Umbilical cord (tissue), 2 donors: ENCODE measurements around the gene IPMK. TPM values are rescaled to one million over a fixed set of nuclear protein-coding genes. Genes with fewer than 3 reads are reported as not detected.
"Not testable (repeated sequence)": the region's sequence is repeated elsewhere in the genome, so short reads cannot be mapped to it uniquely, and the experiment has no call there.

Source experiments
- DNase-seq: peaks from one replicate; pipeline ENCODE4 v3.0.0-alpha.2; 2015; ENCODE audit warnings: low spot score
- total RNA-seq: library from RNA; depleted of rRNA; stranded (reverse); fragments of >200 nt; gene quantifications from one replicate; pipeline ENCODE4 v1.2.3, GENCODE V29; 2014; ENCODE audit warnings: low replicate concordance; ENCODE audit not compliant: insufficient read depth

The IPMK gene
- total RNA-seq, 1 donor from 2014 or later, result 8.9 TPM

DNA sequence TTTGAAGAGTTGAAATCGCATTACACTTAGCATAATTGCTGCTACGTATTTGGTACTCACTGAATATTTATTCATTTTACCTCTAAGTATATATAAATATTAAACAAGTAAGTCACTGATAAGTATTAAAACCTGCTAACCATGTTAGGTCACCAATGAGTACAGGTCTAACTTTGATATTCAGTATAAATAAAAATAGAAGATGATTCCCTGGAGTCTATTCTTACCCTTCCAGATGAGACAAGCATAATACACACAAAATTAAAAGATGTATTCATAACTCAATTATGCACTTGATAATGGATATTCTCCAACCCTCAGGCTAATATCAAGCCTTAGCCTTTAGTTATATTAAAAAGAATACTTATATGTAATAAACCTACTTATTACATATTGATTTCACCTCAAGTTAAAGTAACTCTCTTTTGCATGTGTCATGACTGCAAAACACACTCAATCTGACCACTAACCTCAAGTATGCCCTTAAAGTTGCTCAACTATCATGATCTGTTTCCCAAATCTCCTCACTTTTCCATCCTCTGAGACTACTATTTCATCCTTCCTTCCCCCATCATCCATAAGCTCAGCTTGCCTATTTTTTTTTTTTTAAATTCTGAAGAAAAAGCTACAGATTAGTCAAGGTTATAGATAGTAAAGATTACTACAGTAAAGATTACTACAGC, 46.8 kb downstream of the IPMK start:
- no peak for DNase-seq

DNA sequence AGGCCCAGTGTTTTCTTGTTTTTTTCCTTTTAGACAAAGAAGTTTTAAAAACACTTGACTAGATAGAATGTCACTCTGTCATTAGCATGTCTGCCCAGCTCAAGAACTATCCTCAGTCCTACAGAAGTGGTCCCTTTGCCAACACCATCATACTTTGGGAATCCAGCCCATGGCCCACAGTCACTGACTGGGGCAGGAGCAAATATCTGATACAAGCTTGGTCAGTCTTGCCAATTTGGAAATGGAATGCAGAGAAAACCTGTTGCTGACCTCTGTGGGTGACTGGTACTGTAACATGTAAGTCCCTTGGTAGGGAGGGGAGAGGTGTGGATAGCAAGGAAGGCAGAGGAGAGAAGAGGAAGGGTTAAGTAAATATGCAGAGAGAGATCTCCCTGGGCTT, 47.8 kb downstream of the IPMK start:
- DNase-seq, result no peak

DNA sequence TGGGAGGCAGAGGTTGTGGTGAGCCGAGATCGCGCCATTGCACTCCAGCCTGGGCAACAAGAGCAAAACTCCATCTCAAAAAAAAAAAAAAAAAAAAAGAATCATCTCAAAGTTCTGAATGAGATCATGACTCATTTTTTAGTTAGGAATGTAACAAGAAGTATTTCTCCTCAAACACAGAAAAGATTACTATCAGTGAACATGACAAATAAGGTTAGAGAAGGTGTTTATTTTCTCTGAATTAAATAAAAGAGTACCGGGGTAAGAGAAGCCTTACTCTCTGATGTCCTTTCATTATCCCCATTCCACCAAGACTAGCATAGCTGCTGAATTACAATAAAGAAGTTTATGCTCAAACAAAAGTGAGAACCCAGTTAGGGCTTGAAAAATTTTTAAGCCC, 50.1 kb downstream of the IPMK start:
- no peak for DNase-seq

DNA sequence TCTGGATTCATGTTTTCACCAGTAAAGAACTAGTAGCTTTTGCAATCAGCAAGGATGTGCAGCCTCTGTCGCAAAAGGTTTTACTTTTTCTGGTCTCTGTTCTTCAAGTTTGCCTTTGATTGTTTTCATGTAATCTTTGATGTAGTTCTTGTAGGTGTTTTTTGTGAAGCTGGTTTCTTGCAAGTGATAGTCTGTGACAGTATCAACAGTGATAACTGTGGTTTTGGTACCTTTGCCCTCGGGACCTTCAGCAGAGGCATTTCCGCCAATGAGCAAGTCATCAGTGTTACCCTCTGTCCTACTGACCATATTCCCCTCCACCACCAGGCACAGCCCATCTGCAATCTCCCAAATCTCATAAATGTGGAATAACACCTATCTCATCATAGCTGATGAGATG, 55.1 kb downstream of the IPMK start:
- no peak for DNase-seq

DNA sequence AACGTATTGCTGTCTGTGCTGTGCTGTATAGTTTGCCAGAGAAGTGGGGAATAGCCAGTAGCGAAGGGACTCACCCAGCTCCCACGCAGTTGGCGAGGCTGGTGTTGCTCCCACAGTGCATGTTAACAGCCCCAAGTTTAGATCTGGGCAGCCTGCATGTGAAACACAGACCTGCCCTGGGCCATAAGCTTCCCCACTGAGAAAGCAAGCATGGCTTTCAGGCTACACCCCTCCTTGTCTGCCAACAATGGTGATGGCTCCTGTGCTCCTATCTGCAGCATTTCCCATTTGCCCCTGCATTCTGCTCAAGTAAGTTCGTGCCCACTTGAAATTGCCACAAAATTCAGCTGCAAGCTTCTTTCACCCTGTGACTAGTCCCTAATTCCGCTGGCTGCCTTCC, 57.5 kb downstream of the IPMK start:
- DNase-seq, result no peak

DNA sequence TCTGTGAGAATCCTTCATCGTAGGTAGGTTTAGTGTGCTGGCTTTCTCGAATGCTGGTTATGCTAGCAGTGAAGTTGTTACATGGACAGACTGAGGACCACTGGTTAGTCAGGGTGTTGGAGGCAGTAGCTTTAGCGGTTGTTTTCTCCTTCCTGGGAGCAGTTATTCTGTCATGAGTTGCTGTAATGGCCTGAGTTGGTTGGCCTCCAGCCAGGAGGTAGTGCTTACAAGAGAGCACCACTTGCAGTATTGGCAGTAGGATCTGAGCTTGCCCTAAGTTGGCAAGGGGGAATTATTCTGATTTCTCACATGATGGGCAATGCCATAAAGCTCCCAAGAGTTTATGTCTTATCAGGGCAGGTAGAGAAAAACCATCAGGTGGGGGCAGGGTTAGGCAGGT, 58.0 kb downstream of the IPMK start:
- no peak for DNase-seq

DNA sequence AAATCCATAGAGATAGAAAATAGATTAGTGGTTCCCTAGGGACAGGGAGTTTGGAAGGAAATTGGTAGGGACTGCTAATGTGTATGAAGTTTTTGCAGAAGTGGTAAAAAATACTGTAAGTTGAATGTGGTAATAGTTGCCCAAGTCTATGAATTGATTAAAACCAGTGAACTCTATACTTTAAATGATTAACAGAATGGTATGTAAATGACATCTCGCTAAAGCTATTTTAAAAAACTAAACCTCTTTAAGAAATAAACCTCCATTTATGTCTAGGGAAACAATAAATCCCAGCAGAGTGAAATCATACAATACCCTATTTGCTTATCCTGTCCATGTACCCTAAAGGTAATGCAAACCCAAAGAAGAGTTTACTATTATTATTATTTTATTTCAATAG, 61.4 kb downstream of the IPMK start:
- DNase-seq, result no peak

DNA sequence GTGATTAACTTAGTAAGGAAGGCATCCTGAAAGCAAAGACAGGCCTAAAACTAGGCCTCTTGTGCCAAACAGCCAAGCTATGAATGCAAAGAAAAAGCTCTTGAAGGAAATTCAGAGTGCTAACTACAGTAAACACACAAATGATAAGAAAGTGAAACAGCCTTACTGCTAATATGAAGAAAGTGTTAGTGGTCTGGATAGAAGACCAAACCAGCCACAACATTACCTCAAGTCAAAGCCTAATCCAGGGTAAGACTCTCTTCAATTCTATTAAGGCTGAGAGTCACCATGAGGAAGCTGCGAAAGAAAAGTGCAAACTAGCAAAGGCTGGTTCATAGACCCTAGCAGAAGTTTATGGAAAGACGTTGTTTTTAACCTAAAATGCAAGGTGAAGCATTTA, 66.0 kb downstream of the IPMK start:
- DNase-seq, result no peak

DNA sequence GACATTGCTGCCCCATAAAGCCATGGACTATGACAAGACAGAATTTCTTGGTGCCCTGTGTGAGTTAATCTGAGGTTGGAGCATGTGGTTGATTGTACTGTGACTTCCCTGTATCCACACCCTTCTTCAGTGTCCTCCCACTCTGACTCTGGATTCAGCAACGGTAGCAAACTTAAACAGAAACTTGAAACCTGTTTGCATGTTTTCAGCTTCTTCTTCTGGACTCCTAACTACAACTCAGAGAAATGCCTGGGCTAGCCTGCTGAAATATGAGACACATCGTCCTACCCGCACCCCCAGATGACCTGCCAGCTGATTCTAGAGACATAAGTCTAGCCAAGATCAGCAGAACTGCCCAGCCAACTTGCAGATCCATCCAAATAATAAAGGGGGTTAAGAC, 78.4 kb downstream of the IPMK start:
- no peak for DNase-seq

DNA sequence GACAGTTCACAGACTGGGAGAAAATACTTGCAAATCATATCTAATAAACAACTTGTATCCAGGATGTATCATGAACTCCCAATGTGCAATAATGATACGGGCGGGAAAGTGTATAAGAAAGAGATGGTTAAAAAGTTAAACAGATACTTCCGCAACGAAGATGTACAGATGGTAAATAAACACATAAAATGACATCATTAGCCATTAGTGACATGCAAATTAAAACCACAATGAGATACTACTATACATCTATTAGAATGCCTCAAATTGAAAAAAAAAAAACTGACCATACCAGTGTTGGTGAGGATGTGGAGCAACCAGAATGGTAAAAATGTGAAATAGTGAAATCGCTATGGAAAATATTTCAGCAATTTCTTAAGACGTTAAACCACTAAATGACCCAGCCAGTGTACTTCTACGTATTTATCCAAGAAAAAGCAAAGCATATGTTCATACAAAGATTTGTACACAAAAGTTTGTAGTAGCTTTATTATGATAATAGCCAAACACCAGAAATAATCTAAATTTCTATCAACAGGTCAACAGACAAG, 83.5 kb downstream of the IPMK start:
- no peak for DNase-seq

DNA sequence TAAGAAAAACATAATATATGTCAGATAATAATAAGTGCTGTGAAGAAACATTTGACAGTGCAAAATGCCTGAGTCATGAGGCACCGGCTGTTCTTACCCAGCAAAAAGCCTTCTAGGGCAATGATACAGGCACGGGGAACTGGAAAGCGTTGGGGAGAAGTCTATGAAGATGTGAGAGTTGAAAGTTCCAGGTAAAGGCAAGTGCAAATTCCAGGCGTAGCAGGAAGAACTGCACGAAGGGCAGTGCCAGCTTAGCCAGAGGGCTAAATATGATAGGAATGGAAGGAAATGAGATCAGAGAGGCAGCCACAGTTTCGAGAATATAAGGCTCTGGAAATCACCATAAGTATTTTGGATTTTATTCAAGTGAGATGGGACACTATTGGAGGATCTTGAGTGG, 87.0 kb downstream of the IPMK start:
- DNase-seq, result no peak

DNA sequence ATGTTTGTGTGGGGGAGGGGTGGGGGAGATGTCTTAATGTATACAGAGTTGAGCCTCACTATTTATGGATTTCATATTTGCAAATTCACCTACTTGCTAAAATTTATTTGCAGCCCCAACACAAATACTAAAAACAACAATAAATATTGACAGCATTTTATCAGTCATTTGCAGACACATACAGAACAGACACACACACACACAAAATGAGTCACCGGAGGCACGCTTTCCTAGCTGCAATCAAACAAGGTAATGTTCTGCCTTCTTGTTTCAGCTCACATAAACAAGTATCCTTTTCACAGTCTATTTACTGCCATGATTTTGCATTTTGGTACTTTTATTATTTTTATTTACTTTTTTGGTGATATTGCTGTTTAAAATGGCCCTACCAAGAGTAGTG, 88.5 kb downstream of the IPMK start:
- no peak for DNase-seq

DNA sequence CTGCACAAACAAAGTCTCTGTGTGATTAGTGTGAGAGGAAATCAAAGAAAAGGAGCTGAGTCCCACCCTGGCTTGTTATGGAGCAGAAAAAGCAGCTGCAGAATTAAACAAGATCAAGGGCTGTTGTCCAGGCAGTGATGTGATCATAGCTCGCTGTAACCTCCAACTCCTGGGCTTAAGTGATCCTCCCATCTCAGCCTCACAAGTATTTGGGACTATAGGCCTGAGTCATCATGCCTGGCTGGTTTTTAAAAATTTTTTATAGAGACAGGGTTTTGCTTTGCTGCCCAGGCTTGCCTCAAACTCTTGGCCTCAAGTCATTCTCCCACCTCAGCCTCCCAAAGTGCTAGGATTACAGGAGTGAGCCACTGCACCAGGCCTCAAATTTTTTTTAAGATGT, 88.9 kb downstream of the IPMK start:
- DNase-seq, result peak; percentile 75

DNA sequence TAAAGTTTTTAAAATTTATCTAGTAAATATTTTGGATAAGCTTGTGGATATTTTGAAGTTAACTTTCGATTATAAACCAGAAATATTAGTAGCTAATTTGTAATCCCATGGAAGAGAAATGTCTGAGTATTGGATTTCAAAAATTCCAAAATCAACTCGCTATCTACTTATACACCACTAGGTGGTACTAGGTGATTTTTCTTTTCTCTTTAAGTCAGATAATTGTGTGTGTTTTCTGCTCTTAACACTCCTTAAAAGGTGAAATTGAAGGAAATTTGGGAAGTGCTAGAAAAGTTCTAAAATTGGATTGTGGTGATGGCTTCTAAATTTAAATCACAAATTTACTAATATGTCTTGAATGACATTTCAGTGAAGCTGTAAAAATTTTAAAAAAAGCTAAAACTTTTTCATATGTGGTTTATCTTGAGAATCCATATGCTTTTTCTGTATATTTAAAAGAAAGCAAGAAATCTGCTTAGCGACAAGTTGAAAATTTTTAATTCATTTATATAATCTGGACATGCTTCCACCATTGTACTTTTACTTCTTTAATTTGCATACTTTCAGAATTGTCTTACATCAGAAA, 90.2 kb downstream of the IPMK start:
- DNase-seq, result peak; percentile 17

DNA sequence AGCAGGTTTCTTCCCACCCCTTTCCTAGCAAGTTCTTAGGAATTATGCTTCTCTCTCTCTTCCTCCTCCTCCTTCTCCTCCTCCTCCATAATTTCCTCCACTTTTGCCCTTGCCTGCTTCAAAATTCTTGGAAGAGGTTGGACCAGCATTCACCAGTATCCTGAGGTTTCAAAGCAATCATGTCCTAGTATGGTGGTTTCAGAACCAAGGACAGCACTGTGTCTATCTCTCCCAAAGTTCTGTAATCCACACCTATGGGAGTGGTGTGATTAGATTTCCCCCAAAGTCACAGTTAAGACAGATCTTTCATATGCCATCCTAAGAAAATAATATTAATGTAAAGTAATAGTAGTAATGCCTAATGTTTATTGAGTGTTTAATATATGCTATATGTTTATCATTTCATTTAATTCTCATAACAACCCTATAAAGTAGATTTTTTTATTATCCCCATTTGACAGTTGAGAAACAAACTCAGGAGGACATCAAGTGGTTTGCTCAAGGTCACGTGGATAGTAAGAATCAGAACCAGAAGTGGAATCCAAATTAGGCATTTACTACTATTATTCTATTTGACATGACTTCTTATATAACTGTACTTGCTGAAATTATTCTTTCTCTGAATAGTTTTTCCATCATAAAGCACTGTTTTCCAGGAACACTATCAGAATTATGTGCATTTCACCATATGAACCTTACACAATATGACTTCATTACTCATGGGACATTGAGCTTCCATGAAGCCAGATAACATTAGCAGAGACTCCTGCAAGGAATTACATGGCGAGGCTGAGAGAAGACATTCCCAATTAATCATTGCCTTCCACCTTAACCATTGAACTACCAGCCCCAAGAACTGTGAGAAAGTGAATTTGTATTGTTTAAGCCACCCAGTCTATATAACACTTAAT, 91.4 kb downstream of the IPMK start:
- DNase-seq, result peak; percentile 3

DNA sequence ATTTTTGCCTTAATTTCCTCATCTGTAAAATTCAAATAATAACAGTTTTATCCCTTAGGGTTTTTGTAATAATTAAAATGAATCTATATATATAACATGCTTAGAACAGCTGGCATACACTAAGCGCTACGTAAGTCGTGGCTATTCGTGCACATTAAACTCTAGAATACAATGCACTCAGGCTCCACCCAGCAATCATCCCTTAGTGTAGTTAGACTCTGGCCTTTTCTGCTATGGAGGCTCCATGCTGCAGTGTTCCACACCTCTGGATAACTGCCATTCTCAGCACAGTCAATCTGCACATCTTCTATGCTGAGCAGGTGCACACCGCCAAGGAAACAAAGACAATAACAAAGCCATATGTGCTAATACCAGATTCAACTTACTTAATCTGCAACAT, 92.9 kb downstream of the IPMK start:
- no peak for DNase-seq

DNA sequence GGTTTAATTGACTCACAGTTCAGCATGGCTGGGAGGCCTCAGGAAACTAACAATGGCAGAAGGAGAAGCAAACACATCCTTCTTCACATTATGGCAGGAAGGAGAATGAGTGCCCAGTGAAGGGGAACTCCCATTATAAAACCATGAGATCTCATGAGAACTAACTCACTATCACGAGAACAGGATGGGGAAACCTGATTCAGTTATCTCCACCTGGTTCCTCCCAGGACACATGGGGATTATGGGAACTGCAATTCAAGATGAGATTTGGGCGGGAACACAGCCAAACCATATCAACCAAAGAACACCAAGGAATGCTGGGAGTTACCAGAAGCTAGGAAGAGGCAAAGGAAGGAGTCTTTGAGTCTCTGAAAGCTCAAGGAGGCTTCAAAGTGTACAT, 94.3 kb downstream of the IPMK start:
- no peak for DNase-seq

DNA sequence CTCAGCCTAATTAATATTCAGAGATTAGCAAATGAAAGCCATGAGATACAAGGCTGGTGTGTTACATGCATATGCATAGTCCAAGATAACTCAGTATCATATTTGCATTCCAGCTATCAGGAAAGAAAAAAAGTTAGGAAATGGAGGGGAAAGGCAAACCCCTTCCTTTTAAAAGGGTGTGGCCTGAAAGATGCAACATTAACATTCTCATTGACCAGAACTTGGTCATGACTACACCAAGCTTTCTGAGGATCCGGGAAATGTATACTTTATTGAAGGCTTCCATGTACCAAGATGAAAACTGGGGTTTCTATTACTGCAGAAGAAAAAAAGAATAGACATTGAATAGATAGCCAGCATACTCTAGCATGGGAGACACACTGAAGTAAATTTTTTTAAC, 96.5 kb downstream of the IPMK start:
- no peak for DNase-seq

DNA sequence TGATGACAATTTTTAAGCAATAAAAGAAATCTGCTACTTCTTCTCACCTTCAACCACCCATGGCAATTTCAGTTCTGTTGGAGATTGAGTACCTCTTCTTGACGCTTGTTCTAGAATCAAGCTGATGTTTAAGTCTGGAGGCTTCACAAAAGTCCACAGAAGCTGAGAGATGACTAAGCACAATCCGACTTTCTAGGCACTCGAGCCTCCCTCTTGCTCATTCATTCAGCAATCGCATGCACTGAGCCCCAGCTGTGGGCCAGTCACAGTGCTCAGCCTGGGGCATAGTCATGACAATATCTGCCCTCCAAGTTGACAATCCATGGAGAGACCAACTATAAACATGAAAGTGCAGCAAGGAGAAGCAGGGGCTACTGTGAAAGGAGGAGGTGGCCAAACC, 103.2 kb downstream of the IPMK start:
- no peak for DNase-seq

DNA sequence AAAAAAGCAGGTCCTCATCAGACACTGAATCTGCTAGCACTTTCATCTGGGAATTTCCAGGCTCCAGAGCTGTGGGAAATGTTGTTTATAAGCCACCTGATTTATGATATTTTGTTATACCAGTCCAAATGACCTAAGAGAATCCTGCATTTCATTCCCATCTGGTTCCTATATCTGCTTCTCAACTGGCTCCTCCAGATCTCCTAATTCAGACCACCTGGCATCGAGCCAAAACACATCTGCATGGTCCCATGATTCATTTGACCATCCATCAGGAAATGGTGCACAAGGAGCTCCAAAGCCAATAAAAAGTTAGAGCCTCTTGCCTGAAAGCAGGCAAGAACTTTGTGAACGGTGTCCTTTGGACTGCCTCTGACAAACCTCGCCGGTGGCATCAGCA, 108.9 kb downstream of the IPMK start:
- no peak for DNase-seq

DNA sequence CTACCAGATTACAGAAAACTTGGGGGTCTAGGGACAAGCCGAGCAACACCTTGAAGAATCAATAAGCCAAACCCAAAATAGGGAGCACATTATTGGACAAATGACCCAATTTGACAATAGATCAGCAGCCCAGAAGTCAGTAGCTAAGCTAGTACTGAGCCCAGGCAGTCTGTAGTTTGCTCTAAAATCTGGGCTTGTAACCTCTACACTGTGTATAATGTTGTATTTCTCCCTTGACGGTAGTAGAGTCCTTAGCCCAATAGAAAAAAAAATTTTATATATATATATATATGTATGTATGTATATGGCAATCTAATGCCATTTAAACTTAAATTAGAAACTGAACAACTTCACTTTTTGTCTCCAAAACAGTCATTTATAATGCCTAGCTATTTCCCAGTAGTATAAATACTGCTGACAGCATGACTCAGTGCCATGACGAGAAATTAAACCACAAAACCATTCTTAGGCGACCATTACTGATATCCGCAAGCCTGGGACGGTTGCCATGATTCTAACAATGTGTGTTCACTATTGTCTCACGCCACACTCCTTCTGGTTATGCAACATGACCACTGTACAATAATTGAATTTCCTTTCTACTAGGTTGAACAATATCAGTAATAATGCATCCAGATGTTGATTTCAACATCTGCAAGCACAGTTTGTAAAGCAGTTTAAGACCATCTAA, 110.5 kb downstream of the IPMK start:
- no peak for DNase-seq

DNA sequence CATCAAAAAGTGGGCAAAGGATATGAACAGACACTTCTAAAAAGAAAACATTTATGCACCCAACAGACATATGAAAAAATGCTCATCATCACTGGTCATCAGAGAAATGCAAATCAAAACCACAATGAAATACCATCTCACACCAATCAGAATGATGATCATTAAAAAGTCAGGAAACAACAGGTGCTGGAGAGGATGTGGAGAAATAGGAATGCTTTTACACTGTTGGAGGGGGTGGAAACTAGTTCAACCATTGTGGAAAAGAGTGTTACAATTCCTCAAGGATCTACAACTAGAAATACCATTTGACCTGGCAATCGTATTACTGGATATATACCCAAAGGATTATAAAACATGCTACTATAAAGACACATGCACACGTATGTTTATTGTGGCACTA, 111.8 kb downstream of the IPMK start:
- not testable (repeated sequence) for DNase-seq
